ENCODE data around the gene ACR. TPM values are rescaled to one million over a fixed set of nuclear protein-coding genes. Genes with fewer than 3 reads are reported as not detected.
"Not testable (repeated sequence)": the region's sequence is repeated elsewhere in the genome, so short reads cannot be mapped to it uniquely, and the experiment has no call there.

Gene ACR
- total RNA-seq, 2 donors from 2014 or later: not detected

GRCh38 chr22:50783033-50783879 lies 45.3 kb downstream of the ACR start, which contains the start of gene RABL2B:
Gene RABL2B, minus strand, starts transcription at chr22:50783636. Its CDS starts 1,342 bp downstream, at chr22:50782294.
- intact Hi-C loops (cut with DNase I); H3K4me1 ChIP-seq; H3K27me3 ChIP-seq; H3K36me3 ChIP-seq (replicated peaks in 1 of 2; ENCODE audit: insufficient read depth in 1 of 2, low read depth in 2 of 2); H3K9me3 ChIP-seq: not testable (repeated sequence)
- Histone ChIP-seq H3K27ac (peak within 1 kb of the TSS in 1 of 4 donors; percentile 37), H3K4me3 (peak within 1 kb of the TSS in 1 of 2 donors; percentile 50)
- peak; percentile 100 for ATAC-seq
- WGBS, 2 donors: 0% methylated on average over 53 of the region's 77 CpGs; no CpG with 5 or more reads in 1 of the 2 donors
- DNase-seq: peak; percentile 89 to 92 (median 90)
- peak in 1 of 7 experiments; percentile 8 for TF ChIP-seq CTCF (IDR thresholded peaks at IDR 0.05)
- peak; percentile 25 to 60 (median 55) for TF ChIP-seq POLR2A (IDR thresholded peaks at IDR 0.05)

- Histone ChIP-seq H3K27ac (peak overlapping the region in 1 of 4 donors; percentile 37), H3K4me3 (peak overlapping the region in 1 of 2 donors; percentile 15)
- intact Hi-C loops (cut with DNase I); H3K27me3 ChIP-seq; DNase-seq; H3K9me3 ChIP-seq; H3K36me3 ChIP-seq (replicated peaks in 1 of 2; ENCODE audit: insufficient read depth in 1 of 2, low read depth in 2 of 2); H3K4me1 ChIP-seq: not testable (repeated sequence)
- ATAC-seq: peak; percentile 20
- WGBS, 2 donors: 1% methylated on average over 11 of the region's 16 CpGs; no CpG with 5 or more reads in 1 of the 2 donors
Observed at GRCh38 chr22:50783880-50784276, 45.9 kb downstream of the ACR start.

GRCh38 chr22:50785289-50785688 lies 47.3 kb downstream of the ACR start:
- H3K4me1 ChIP-seq; H3K27me3 ChIP-seq; H3K9me3 ChIP-seq; H3K36me3 ChIP-seq (replicated peaks in 1 of 2; ENCODE audit: insufficient read depth in 1 of 2, low read depth in 2 of 2); H3K4me3 ChIP-seq; intact Hi-C loops (cut with DNase I); ATAC-seq; H3K27ac ChIP-seq; DNase-seq: not testable (repeated sequence)
- WGBS, 2 donors: 75 to 91% methylated on average over 5 of the region's 5 CpGs

- not testable (repeated sequence) for H3K4me3 ChIP-seq, ATAC-seq
- 75% methylated on average over 3 of the region's 5 CpGs; no CpG with 5 or more reads in 1 of the 2 donors for WGBS, 2 donors
Observed at GRCh38 chr22:50786936-50787335, 48.9 kb downstream of the ACR start.

More at GRCh38 chr22:50786936-50787335, 48.9 kb downstream of the ACR start:
- H3K4me1 ChIP-seq; H3K27ac ChIP-seq; DNase-seq; H3K9me3 ChIP-seq; H3K27me3 ChIP-seq; intact Hi-C loops (cut with DNase I); H3K36me3 ChIP-seq (replicated peaks in 1 of 2; ENCODE audit: insufficient read depth in 1 of 2, low read depth in 2 of 2): not testable (repeated sequence)

Small RNA genes within 50 kb of the gene (small RNA-seq; reads per million reads assigned to genes)
- gene RNU6-409P: not detected

Other genes with a start within 250 kb of the ACR start
- gene LMF2, start 230.5 kb upstream of the ACR start, total RNA-seq: 100 to 1,000 TPM; 147 to 158 TPM
- gene NCAPH2, start 230.0 kb upstream of the ACR start, total RNA-seq: 10 to 100 TPM; 30.6 to 35.9 TPM
- gene SCO2, start 212.6 kb upstream of the ACR start, total RNA-seq: 1 to 10 TPM in 1 of 2 donors, not detected in 1; 1.6 TPM
- gene TYMP, start 208.2 kb upstream of the ACR start, total RNA-seq: 10 to 100 TPM; 29.8 to 65.3 TPM
- not detected for gene KLHDC7B, start 192.3 kb upstream of the ACR start, total RNA-seq
- not detected for gene SYCE3, start 175.3 kb upstream of the ACR start, total RNA-seq
- 10 to 100 TPM in 1 of 2 donors, 1 to 10 TPM in 1; 8.3 to 34.9 TPM for gene CPT1B, start 159.8 kb upstream of the ACR start, total RNA-seq
- 100 to 1,000 TPM in 1 of 2 donors, 10 to 100 TPM in 1; 43.3 to 122 TPM for gene CHKB, start 155.4 kb upstream of the ACR start, total RNA-seq
- gene MAPK8IP2, start 137.4 kb upstream of the ACR start, total RNA-seq: 1 to 10 TPM; 2.9 to 3.6 TPM
- gene ARSA, start 110.1 kb upstream of the ACR start, total RNA-seq: 10 to 100 TPM; 47.0 to 84.7 TPM
- gene SHANK3, start 65.4 kb upstream of the ACR start, total RNA-seq: 10 to 100 TPM in 1 of 2 donors, 1 to 10 TPM in 1; 6.0 to 15.5 TPM
- gene RABL2B, start 45.4 kb downstream of the ACR start, total RNA-seq: 10 to 100 TPM; 10.6 to 18.5 TPM

Measured in body of pancreas (tissue), 4 donors.